ENCODE data around the gene PUM1.

DNA sequence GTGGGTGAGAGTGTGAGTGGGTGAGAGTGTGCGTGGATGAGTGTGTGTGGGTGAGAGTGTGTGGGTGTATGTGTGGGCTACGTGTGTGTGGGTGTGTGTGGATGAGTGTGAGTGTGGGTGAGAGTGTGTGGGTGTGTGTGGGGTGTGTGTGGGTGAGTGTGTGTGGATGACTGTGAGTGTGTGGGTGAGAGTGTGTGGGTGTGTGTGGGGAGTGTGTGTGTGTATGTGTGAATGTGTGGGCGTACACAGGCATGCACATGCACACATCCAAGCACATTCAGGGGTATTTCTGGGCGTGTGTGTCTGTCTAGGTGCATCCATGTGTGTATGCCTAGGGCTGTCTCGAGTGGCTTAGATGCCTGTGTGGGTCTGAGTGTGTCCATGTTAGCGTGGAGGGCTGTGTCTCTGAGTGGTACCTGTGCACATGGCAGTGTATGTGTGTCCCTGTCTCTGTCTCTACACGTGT is 171.0 kb downstream of the PUM1 start:
- TF ChIP-seq, protein P1, sequence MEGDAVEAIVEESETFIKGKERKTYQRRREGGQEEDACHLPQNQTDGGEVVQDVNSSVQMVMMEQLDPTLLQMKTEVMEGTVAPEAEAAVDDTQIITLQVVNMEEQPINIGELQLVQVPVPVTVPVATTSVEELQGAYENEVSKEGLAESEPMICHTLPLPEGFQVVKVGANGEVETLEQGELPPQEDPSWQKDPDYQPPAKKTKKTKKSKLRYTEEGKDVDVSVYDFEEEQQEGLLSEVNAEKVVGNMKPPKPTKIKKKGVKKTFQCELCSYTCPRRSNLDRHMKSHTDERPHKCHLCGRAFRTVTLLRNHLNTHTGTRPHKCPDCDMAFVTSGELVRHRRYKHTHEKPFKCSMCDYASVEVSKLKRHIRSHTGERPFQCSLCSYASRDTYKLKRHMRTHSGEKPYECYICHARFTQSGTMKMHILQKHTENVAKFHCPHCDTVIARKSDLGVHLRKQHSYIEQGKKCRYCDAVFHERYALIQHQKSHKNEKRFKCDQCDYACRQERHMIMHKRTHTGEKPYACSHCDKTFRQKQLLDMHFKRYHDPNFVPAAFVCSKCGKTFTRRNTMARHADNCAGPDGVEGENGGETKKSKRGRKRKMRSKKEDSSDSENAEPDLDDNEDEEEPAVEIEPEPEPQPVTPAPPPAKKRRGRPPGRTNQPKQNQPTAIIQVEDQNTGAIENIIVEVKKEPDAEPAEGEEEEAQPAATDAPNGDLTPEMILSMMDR (conservative IDR thresholded peaks at IDR 0.05 in 1 of 2, IDR thresholded peaks at IDR 0.05 in 1 of 2; ENCODE audit: extremely low read depth in 1 of 2, insufficient read depth in 1 of 2, low read depth in 1 of 2, low read length in 2 of 2), result no peak
- no peak for TF ChIP-seq EZH2 (IDR thresholded peaks at IDR 0.05; ENCODE audit: borderline replicate concordance, low read length)
